Activated T-helper 2 cell treated with anti-CD3 and anti-CD28 coated beads, Interferon-gamma antibody, Interleukin-2, Interleukin-4, amounts not matched to agents 10 μg/mL and 5 μg/mL and 100 μg/mL, durations not matched to agents 14 hours and 24 hours and 36 hours (primary cell): ENCODE measurements around the gene ATOSB. TPM values are rescaled to one million over a fixed set of nuclear protein-coding genes. Genes with fewer than 3 reads are reported as not detected.

Experiments used
- DNase-seq: peaks from one replicate; pipeline ENCODE4 v3.0.0; 2021; ENCODE audit warnings: low spot score
- H3K27ac Mint-ChIP-seq: one replicate; pipeline ENCODE4 v1.8.0; 2021; ENCODE audit warnings: mixed read lengths
- H3K27me3 Mint-ChIP-seq: one replicate; pipeline ENCODE4 v1.8.0; 2021; ENCODE audit warnings: low read depth, mixed read lengths
- H3K36me3 Mint-ChIP-seq: one replicate; pipeline ENCODE4 v1.8.0; 2021; ENCODE audit warnings: low read depth, mixed read lengths
- H3K4me1 Mint-ChIP-seq: one replicate; pipeline ENCODE4 v1.8.0; 2021; ENCODE audit warnings: low read depth, mixed read lengths
- H3K4me3 Mint-ChIP-seq: one replicate; pipeline ENCODE4 v1.8.0; 2021; ENCODE audit warnings: low read depth, mild to moderate bottlenecking, moderate library complexity, mixed read lengths
- H3K9me3 Mint-ChIP-seq: one replicate; pipeline ENCODE4 v1.8.0; 2021; ENCODE audit warnings: mixed read lengths
- intact Hi-C: fragments of 100-400 bp; cut with micrococcal nuclease; formaldehyde crosslinking; loops from one replicate; pipeline ENCODE4 v1.15.1; 2023
- total RNA-seq: library from RNA; stranded (reverse); gene quantifications from 2 replicates; pipeline ENCODE4 v1.2.3, GENCODE V29; 2022

ATOSB gene
- total RNA-seq, 1 donor from 2014 or later, result 7.0 TPM

DNA sequence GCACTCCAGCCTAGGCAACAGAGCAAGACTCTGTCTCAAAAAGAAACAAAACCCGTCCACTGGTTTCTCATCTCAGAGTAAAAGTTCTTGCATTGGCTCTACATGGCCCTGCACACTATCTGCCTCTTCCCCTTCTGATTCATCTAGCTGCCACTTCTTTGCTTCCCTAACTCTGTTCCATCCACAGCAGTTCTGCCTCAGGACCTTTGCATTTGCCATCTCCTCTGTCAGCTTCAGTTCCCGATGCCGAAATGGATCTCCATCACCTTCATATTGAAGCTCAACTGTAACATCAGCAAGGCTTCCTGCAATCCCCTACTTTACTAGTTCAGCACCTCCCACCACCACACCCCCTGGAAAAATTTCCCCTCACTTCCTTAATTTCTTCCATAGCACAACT lies 18.1 kb downstream of the ATOSB start:
- DNase-seq, result no peak
- Mint-ChIP-seq H3K4me1 (peaks cover 25% of the 10 kb centered on the region), H3K4me3 (peak overlapping the region; percentile 11), H3K36me3 (peaks cover 48% of the 10 kb centered on the region), H3K27ac (no peak overlapping the region), H3K9me3 (no peaks in the 10 kb centered on the region), H3K27me3 (no peaks in the 10 kb centered on the region)
- intact Hi-C loops, result loop anchor here (2.0 to 5.0 kb wide), 2 partner anchors 109 to 335 kb away; partner anchors contain the start of gene DNAJB5

DNA sequence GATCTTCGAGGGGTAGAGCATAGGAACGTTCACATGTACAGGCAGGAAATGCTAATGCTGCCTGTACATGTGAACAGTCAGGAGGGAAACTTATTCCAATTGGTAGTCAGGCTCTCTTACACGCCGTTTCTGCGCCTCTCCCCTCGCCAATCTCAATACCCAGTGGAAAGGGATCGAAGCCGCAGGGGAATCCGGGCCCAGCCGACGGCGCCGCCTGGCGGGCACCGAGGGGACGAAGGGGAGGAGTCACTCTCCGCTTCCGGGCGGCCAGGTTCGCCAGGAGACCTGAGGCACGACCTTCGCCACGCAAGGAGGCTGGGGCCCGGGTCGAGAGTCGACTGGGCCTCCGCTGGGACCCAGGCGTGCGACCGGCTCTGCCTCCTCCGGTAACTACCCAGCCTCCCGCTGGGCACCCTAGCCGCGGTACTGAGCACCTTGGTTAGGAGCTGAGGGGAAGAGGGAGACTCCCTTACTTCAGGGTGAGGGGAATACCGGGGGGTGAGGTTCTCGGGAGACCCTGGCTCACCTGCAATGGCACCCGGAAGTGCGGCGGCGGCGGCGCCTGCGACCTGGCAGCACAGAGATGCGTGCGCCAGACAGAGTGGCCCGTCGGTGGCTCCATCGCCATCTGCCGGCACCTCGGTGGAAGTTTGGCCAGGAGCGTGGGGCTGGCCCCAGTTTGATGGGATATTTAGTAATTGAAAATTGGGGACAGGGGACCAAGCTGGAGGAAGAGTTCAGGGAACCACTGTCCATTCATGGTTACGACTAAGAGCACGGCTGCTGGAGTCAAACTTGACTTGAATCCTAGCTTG lies 19.4 kb downstream of the ATOSB start, which contains the start of gene PIGO:
TSS of gene PIGO (minus strand) at position 557 of the 815 bp plus-strand sequence. CDS start 1,026 bp downstream, outside the sequence.
- Mint-ChIP-seq H3K4me1 (peaks cover 19% of the 10 kb centered on the region), H3K27ac (peak within 1 kb of the TSS; percentile 88), H3K4me3 (peak within 1 kb of the TSS; percentile 85), H3K27me3 (no peaks in the 10 kb centered on the region), H3K36me3 (peaks cover 46% of the 10 kb centered on the region), H3K9me3 (no peaks in the 10 kb centered on the region)
- intact Hi-C loops, result loop anchor here (1.0 to 5.0 kb wide), 7 partner anchors 15 to 395 kb away; partner anchors contain the start of genes DNAJB5 and VCP
- DNase-seq, result peak; percentile 85

DNA sequence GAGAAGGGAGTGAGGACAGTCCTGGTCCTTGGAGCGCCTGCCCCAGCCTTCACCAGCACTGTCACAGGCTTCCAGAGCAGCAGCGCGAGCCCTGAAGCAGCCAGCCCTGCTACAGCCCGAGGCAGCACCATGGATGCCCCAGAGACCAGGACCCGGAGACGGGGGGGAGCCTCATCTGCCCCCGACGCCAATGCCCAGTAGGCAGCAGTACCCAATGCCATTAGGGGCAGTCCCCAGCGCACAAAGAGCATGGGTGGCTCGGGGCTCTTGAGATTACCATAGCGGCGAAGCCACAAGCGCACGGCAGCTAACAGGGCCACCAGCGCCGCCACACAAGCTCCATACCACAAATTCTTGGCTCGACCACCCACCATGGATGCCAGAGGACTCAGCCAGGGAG lies 24.1 kb downstream of the ATOSB start:
- peaks cover 10% of the 10 kb centered on the region for H3K4me1 Mint-ChIP-seq
- no peaks in the 10 kb centered on the region for H3K9me3 Mint-ChIP-seq
- H3K36me3 Mint-ChIP-seq, result peaks cover 52% of the 10 kb centered on the region
- no peak overlapping the region for H3K27ac Mint-ChIP-seq
- intact Hi-C loops, result no loop called here
- no peak overlapping the region for H3K4me3 Mint-ChIP-seq
- no peaks in the 10 kb centered on the region for H3K27me3 Mint-ChIP-seq
- no peak for DNase-seq

DNA sequence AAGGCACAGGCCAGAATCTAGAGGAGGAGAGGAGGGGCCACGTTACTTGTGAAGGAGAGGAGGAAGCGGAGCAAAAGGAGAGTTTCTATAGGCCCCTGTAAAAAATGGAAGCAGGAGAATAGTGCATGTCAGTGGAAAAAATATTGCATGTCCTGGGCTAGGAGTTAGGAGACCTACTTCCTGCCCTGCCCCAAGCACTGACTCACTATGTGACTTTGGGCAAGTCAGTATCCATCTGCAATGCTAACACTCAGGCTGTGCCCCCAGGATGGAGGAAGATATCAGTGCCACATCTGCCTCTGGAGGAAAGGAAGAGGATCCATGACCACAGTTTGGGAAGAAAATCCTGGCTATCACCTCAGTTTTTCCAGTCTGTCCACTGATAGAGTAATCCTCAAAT lies 26.2 kb downstream of the ATOSB start:
- DNase-seq, result no peak
- Mint-ChIP-seq H3K27me3 (no peaks in the 10 kb centered on the region), H3K27ac (no peak overlapping the region), H3K9me3 (no peaks in the 10 kb centered on the region), H3K4me1 (peaks cover under 1% of the 10 kb centered on the region), H3K4me3 (no peak overlapping the region), H3K36me3 (peaks cover 46% of the 10 kb centered on the region)
- intact Hi-C loops, result no loop called here

DNA sequence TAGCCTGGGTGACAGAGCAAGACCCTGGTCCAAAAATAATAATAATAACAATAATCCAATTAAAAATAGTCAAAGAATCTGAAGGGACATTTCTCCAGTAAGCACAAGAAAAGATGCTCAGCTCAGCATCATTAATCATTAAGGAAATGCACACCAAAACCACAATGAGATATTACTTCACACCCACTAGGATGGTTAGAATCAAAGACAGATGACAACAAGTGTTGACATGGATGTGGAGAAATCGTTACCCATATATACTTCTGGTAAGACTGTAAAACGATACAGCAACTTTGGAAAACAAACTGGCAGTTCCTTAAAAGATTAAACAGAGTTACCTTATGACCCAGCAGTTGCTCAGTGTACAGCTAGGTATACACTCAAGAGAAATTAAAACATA lies 30.6 kb downstream of the ATOSB start:
- H3K27me3 Mint-ChIP-seq, result no peaks in the 10 kb centered on the region
- H3K4me1 Mint-ChIP-seq, result peaks cover 2% of the 10 kb centered on the region
- H3K27ac Mint-ChIP-seq, result no peak overlapping the region
- no peak for DNase-seq
- no peak overlapping the region for H3K4me3 Mint-ChIP-seq
- no peaks in the 10 kb centered on the region for H3K9me3 Mint-ChIP-seq
- intact Hi-C loops, result no loop called here
- H3K36me3 Mint-ChIP-seq, result peaks cover 18% of the 10 kb centered on the region

DNA sequence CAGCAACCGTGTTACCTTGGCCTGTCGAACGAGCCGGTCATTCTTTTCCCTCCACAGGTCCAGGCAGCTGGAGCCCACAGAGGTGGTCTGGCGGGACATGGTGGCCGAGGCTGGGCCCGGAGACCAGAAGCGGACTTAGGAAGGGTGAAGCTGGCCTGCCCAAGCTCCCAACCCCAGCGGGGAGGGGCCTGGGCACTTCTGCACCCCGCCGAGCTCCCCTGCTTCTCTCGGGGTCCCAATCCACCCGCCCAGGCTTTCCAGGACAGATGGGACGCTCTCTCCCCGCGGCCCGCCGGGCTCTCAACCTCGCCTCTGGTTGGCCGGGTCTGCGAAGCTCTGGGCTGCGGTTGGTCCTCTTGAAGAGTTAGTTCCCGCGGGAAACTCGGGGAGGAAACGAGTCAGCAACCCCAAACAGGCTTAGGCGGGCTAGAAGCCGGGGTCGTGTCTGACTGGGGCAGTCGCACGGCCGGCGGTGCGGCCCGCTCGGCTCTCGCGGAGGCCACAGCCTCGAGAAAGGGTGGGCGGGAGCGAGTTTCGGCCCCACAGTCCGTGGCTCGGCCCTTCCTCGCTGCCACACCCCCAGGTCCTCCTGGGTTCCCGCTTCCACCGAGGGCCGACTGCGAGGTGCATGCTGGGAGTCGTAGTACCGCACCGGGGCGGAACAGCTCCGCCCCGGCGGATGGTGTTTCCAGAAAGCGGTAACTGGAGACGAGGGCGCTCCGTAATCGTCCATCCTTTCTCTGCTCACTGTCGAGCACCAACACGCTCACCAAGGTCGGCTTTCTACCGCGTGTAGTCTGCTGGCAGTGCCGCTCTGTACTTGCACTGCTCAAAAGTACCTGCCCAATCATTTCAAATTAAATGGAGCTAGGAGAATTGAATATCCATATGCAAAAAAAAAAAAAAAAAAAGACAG lies 36.0 kb downstream of the ATOSB start, which contains the start of gene FANCG:
TSS of gene FANCG (minus strand) at position 517 of the 916 bp plus-strand sequence. CDS start at position 99, 418 bp downstream.
- DNase-seq, result peak; percentile 86
- Mint-ChIP-seq H3K9me3 (no peaks in the 10 kb centered on the region), H3K4me1 (peaks cover 27% of the 10 kb centered on the region), H3K36me3 (peaks cover 31% of the 10 kb centered on the region), H3K27me3 (no peaks in the 10 kb centered on the region), H3K27ac (peak within 1 kb of the TSS; percentile 97), H3K4me3 (peak within 1 kb of the TSS; percentile 96)
- intact Hi-C loops, result loop anchor here (1.0 to 10.0 kb wide), 5 partner anchors 7 to 1405 kb away; partner anchors contain the start of genes HINT2, PIGO, SPAG8 and STOML2

DNA sequence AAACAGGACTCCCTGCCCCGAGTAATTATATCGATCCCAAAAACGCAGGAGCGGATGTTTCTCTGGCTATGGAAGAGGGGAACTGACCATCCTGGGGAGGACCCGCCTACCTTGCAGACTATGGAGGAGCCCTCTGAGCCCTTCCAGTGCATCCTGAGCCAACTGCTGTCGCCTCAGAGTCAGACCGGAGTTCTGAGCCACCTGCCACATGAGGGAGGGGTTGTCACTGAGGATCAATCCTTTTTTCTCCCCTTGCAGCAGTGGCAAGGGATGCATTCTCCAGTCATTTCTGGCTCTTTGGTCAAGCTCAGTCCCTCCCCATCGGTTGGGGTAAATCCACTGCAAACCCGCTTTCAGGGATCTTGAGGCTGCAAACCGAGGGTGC lies 36.6 kb downstream of the ATOSB start:
- Mint-ChIP-seq H3K4me1 (peaks cover 28% of the 10 kb centered on the region), H3K27ac (peak overlapping the region; percentile 71), H3K4me3 (peak overlapping the region; percentile 96), H3K27me3 (no peaks in the 10 kb centered on the region), H3K36me3 (peaks cover 38% of the 10 kb centered on the region), H3K9me3 (no peaks in the 10 kb centered on the region)
- DNase-seq, result no peak
- intact Hi-C loops, result loop anchor here (10.0 kb wide), 2 partner anchors 736 to 1406 kb away; partner anchors contain the start of genes HINT2 and SPAG8

DNA sequence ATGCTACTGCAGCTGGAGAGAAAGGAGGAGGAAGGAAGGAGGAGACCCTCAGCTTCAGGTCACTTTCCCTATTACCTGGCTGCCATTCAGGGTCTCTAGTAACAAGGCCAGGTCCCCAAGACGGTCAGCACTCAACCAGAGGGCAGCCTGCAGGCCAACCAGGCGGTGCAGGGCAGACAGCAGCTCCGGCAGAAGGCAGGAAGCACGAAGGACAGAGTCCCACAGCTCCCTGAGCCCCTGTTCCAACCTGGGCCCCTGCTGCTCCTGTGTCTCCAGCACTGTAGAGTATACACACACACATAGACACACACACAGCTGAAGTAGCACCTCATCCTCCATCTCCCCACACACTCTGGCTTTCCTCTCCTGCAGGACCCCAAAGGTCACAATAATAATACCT lies 37.6 kb downstream of the ATOSB start:
- intact Hi-C loops, result loop anchor here (10.0 kb wide), 2 partner anchors 737 to 1407 kb away; partner anchors contain the start of genes HINT2 and SPAG8
- no peak for DNase-seq
- no peaks in the 10 kb centered on the region for H3K9me3 Mint-ChIP-seq
- peaks cover 36% of the 10 kb centered on the region for H3K4me1 Mint-ChIP-seq
- no peaks in the 10 kb centered on the region for H3K27me3 Mint-ChIP-seq
- H3K4me3 Mint-ChIP-seq, result peak overlapping the region; percentile 96
- peaks cover 45% of the 10 kb centered on the region for H3K36me3 Mint-ChIP-seq
- H3K27ac Mint-ChIP-seq, result peak overlapping the region; percentile 71

DNA sequence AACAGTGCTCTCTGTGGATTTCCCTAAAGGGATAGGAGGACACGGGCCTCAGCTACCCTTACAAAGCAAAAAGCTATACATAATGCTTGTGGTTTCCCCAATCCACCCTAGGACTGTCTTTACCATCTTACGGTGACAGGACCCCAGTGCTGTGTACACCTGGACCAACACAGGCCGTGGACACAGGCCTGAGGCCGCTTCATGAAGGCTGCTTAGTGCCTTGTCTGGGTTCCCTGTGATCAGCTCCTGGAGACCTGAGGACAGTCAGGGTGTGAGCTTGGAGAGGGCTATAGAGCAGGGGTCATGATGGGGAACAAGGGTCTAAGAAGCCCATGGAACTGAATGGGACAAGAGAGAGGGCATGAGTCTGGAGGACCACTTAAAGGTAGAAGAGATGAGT lies 38.8 kb downstream of the ATOSB start:
- H3K4me3 Mint-ChIP-seq, result no peak overlapping the region
- H3K4me1 Mint-ChIP-seq, result peaks cover 41% of the 10 kb centered on the region
- peaks cover 49% of the 10 kb centered on the region for H3K36me3 Mint-ChIP-seq
- no peaks in the 10 kb centered on the region for H3K27me3 Mint-ChIP-seq
- no peak for DNase-seq
- H3K27ac Mint-ChIP-seq, result no peak overlapping the region
- intact Hi-C loops, result loop anchor here (10.0 kb wide), 2 partner anchors 738 to 1408 kb away; partner anchors contain the start of genes HINT2 and SPAG8
- H3K9me3 Mint-ChIP-seq, result no peaks in the 10 kb centered on the region

DNA sequence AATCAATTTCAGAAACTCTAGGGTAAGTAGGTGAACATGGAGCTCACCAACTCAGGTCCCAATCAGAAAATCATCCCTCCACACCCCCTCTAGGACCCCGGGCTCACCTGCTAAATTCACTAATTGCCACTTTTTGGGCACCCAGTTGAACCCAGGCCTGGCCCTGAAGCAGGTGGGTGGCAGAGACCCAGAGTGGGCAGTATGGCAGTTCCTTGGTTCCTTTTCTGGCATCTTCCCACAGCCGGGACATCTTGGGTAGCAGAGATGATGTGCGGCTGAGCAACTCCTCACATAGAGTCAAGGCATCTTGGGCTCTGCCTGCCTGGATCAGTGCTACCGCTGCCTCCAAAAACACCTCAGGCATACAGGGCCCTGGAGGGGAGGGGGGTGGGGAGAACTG lies 40.3 kb downstream of the ATOSB start:
- Mint-ChIP-seq H3K4me3 (no peak overlapping the region), H3K36me3 (peaks cover 64% of the 10 kb centered on the region), H3K4me1 (peaks cover 47% of the 10 kb centered on the region), H3K9me3 (no peaks in the 10 kb centered on the region), H3K27ac (no peak overlapping the region), H3K27me3 (no peaks in the 10 kb centered on the region)
- no peak for DNase-seq
- intact Hi-C loops, result loop anchor here (10.0 kb wide), 2 partner anchors 739 to 1409 kb away; partner anchors contain the start of genes HINT2 and SPAG8

DNA sequence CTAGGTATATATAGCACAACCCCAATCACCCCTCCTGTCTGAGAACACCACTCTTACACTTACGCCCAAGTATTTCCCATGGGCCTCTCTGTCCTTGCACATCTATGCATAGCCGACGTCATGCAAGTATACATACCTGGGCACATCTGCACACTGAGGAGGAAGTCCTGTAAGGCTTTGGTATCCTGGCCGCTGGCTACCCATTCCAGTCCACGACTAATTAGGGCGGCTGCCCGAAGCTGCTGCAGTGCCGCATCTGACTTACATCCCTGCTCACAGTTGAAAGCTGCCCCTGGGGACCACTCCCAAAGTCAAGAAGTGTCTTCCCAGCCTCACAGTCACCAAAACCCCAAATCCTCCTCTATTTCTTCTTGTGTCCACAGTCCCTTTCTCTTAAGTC lies 40.9 kb downstream of the ATOSB start:
- H3K27ac Mint-ChIP-seq, result no peak overlapping the region
- intact Hi-C loops, result loop anchor here (10.0 kb wide), 2 partner anchors 740 to 1410 kb away; partner anchors contain the start of genes HINT2 and SPAG8
- H3K4me1 Mint-ChIP-seq, result peaks cover 48% of the 10 kb centered on the region
- no peak for DNase-seq
- peaks cover 69% of the 10 kb centered on the region for H3K36me3 Mint-ChIP-seq
- H3K9me3 Mint-ChIP-seq, result no peaks in the 10 kb centered on the region
- no peaks in the 10 kb centered on the region for H3K27me3 Mint-ChIP-seq
- H3K4me3 Mint-ChIP-seq, result no peak overlapping the region

DNA sequence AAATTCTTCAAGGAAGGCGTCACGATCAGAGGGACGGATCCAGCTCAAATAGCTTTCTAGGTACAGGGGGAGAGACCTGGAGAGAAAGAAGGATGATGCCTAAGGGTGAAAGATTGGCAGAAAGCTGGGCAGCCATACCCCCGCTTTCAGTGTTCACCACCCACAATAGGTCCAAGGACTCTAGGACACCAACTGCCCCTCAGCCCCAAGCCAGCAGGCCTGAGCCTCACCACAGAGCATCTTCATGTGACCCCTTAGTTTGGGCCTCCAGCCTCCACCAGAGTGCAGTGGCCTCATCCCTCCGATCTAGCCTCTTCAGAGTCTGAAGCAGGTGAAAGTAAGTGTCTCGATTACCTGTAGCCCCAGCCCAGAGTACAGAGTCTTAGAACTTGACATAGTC lies 41.5 kb downstream of the ATOSB start:
- H3K27ac Mint-ChIP-seq, result no peak overlapping the region
- no peak overlapping the region for H3K4me3 Mint-ChIP-seq
- peaks cover 73% of the 10 kb centered on the region for H3K36me3 Mint-ChIP-seq
- DNase-seq, result no peak
- no peaks in the 10 kb centered on the region for H3K27me3 Mint-ChIP-seq
- H3K4me1 Mint-ChIP-seq, result peaks cover 51% of the 10 kb centered on the region
- H3K9me3 Mint-ChIP-seq, result no peaks in the 10 kb centered on the region
- intact Hi-C loops, result loop anchor here (10.0 kb wide), 2 partner anchors 741 to 1411 kb away; partner anchors contain the start of genes HINT2 and SPAG8
